ENCODE data around the gene AP3M1. TPM values are rescaled to one million over a fixed set of nuclear protein-coding genes. Genes with fewer than 3 reads are reported as not detected.
"Not testable (repeated sequence)": the region's sequence is repeated elsewhere in the genome, so short reads cannot be mapped to it uniquely, and the experiment has no call there.

AP3M1 gene, protein sequence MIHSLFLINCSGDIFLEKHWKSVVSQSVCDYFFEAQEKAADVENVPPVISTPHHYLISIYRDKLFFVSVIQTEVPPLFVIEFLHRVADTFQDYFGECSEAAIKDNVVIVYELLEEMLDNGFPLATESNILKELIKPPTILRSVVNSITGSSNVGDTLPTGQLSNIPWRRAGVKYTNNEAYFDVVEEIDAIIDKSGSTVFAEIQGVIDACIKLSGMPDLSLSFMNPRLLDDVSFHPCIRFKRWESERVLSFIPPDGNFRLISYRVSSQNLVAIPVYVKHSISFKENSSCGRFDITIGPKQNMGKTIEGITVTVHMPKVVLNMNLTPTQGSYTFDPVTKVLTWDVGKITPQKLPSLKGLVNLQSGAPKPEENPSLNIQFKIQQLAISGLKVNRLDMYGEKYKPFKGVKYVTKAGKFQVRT
- 46.0 and 49.2 TPM in 2 replicates for total RNA-seq

GRCh38 chr10:74150204-74150989 lies at the start of gene AP3M1:
Gene AP3M1, minus strand, starts transcription at chr10:74150828. Its CDS starts 12,449 bp downstream, at chr10:74138379.
- intact Hi-C loops (cut with micrococcal nuclease) = loop anchor here (2.0 to 5.0 kb wide), 6 partner anchors 42 to 960 kb away; partner anchors contain the start of genes SAMD8 and VCL

- intact Hi-C loops (cut with micrococcal nuclease) = no loop called here
These were observed 48.7 kb upstream of the AP3M1 start for GRCh38 chr10:74199315-74199714.

DNA sequence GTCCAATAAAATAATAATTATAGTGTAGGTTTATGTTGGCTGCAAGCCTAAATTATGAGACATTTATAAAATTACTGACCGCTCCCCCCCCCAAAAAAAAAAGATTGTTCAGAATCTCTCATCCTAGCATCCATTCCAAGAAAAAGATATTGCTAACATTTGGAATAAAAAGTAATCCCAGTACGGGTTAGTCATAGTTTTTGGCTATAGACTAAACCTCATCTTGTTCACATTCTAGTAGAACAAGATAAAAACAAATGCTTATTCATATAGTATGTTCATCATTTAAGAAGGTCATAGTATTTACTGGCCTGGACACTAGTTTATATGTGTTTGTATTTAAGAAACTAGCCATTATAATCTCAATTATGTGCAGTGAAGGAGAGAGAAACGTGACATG lies 44.4 kb upstream of the AP3M1 start:
- intact Hi-C loops (cut with micrococcal nuclease) = loop anchor here (1.0 to 5.0 kb wide), 2 partner anchors 17 to 43 kb away; partner anchors contain the start of genes ADK and AP3M1

DNA sequence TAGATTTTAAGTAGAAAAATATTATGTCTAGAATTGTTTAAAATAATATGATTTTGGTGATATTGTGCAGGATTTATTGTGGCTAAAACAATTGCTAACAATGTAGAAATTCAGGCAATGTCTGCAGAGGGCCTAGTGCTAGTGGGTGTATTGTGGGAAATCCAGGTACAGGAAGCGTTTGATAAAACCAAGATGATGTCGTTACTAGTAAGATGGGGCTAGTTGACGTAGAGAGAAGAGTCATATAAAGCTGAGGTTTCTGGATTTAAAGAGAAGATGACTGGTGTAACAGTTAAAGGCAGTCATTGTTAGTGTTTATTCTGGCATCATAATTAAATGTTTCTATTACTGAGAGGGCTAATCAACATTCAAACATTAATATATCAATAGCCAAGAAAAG lies 43.9 kb upstream of the AP3M1 start:
- intact Hi-C loops (cut with micrococcal nuclease) = loop anchor here (1.0 to 5.0 kb wide), 2 partner anchors 16 to 42 kb away; partner anchors contain the start of genes ADK and AP3M1

DNA sequence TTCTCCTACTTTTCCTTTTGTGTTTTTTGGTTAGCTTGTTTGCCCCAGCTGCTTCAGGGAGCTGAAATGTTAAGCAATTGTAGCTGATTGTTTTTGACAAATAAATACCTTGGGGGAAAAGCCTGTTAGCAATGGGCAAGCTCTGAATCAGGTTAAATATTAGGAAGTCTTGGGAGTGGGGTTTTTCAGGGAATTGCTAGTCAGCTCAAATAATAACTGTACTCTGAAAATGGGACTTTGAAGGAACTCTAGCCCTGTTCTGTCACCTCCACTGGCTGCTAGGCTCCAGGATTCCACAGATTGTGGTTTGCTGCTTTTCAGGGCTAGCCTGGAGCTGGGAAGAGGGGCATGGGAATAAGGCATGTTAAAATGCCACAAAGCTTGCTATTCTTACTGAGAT lies 39.9 kb upstream of the AP3M1 start:
- intact Hi-C loops (cut with micrococcal nuclease) = loop anchor here (5.0 kb wide), 1 partner anchor 38 kb away; the partner anchor contains the start of genes ADK and AP3M1

DNA sequence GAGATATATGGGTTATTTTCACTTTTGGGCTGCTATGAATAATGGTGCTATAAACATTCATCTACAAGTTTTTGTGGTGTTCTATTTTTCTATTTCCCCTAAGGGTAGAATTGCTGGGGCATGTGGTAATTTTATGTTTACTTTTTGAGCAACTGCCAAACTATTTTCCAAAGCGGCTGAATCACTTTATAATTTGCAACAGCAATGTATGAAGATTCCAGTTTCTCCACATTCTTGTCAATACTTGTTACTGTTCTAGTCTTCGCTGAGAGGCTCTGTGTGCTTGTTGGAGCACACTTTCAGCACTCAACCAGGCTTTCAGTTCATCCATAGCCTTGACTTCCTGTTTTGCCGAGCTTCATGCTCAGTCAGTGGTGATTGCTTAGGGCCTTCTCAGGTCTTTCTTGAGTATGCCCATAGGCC lies 39.4 kb upstream of the AP3M1 start:
- intact Hi-C loops (cut with micrococcal nuclease) = loop anchor here (5.0 kb wide), 1 partner anchor 38 kb away; the partner anchor contains the start of genes ADK and AP3M1

GRCh38 chr10:74188617-74189016 lies 38.0 kb upstream of the AP3M1 start:
- intact Hi-C loops (cut with micrococcal nuclease) = not testable (repeated sequence)

DNA sequence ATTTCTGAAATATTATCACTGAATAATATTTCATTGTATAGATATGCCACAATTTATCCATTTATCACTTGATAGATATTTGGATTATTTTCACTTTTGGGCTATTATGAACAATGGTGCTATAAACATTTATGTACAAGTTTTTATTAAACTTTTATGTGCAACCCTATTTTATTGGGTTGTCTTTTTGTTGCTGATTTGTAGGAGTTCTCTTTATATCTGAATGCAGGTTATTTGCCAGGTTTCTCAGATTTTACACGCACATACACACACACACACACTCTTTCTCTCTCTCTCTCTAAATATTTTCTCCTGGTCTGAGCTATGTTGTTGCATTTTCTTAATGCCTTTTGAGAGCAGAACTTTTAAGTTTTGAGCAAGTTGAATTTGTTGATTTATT lies 36.6 kb upstream of the AP3M1 start:
- intact Hi-C loops (cut with micrococcal nuclease) = no loop called here

GRCh38 chr10:74186678-74187077 lies 36.0 kb upstream of the AP3M1 start:
- intact Hi-C loops (cut with micrococcal nuclease) = no loop called here

DNA sequence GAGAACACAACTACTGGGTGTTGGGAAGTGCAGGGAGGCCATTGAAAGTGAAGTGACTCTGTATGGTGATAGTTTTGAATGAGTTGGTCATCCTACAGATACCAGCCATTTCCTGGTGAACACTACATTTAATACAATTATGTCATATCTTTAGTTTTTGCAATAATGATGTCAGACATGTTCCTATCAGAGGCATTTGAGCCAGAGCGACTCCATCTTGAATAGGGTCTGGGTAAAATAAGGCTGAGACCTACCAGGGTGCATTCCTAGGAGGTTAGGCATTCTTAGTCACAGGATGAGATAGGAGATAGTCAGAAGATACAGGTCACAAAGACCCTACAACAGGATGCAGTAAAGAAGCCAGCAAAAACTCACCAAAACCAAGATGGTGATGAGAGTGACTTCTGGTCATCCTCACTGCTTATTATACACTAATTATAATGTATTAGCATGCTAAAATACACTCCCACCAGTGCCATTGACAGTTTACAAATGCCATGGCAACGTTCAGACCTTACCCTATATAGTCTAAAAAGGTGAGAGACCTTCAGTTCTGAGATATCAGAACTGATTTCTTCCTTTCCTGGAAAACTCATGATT lies 28.6 kb upstream of the AP3M1 start:
- intact Hi-C loops (cut with micrococcal nuclease) = loop anchor here (5.0 kb wide), 1 partner anchor 408 kb away; no protein-coding TSS in a partner anchor

DNA sequence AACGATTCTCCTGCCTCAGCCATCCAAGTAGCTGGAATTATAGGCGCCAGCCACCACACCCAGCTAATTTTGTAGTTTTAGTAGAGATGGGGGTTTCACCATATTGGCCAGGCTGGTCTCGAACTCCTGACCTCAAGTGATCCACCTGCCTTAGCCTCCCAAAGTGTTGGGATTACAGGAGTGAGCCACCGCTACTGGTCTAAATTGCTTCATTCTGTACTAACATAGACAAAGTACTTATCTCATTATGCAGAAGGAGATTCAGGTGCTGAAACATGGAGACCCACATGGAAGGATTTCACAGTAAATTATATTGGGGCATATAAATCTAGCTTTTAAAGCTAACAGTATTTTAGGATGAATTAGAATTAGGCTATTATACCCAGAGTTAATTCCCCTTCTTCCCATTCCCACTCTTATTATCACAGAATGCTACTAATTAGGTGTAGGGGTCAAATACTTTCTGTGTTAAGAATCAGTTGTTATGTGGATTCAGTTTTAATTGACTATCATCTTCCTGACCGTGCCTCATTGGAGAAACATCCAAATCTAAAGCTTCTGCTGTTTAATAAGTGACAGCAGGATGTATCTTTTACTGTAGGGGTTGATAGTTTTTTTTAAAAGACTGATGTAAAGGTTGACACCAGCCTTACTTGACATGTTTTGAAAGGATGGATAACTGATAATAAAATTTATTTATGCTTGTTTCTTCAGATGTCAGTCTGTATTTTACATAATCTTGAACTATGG lies 27.6 kb upstream of the AP3M1 start:
- intact Hi-C loops (cut with micrococcal nuclease) = loop anchor here (1.0 to 5.0 kb wide), 2 partner anchors 16 to 409 kb away; no protein-coding TSS in a partner anchor

GRCh38 chr10:74177140-74177677 lies 26.6 kb upstream of the AP3M1 start:
- intact Hi-C loops (cut with micrococcal nuclease) = loop anchor here (5.0 kb wide), 1 partner anchor 410 kb away; no protein-coding TSS in a partner anchor

DNA sequence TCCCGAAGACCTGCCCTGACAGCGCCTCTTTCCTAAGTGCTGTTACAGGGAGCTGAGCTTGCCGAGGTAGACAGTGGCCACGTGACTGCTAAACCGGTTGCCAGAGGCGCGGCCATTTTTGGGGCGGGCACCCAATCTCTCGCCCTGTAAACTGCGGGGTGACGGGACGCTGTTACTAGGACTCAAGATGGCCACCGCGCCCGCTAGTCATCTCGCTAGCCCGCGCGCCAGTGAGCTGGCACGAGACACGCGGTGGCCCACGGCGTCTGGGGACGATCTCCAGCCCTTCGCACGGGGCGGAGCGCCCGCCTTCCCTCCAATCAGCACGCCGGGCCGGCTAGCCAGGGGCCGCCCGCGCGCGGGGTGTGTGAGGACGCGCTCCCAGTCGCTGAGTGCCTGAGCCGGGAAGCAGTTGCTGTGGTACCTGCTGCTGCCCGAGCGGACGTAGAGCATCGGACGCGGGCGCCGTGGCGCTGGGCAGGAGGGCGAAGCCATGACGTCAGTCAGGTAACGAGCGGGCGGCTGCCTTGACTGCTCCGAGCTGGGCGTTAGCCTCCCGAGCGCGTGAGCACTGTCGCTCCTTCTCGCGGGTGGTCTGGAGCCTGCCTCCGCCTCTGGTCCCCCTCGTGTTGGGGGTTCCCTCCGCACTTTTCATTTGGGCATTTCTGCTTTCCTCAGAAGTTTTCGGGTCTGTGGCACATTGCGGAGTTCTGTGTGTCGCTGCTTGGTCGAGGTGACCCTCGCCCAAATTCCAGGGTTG lies 25.9 kb upstream of the AP3M1 start:
- intact Hi-C loops (cut with micrococcal nuclease) = loop anchor here (1.0 to 5.0 kb wide), 6 partner anchors 25 to 1058 kb away; partner anchors contain the start of genes ADK, KAT6B and VDAC2

DNA sequence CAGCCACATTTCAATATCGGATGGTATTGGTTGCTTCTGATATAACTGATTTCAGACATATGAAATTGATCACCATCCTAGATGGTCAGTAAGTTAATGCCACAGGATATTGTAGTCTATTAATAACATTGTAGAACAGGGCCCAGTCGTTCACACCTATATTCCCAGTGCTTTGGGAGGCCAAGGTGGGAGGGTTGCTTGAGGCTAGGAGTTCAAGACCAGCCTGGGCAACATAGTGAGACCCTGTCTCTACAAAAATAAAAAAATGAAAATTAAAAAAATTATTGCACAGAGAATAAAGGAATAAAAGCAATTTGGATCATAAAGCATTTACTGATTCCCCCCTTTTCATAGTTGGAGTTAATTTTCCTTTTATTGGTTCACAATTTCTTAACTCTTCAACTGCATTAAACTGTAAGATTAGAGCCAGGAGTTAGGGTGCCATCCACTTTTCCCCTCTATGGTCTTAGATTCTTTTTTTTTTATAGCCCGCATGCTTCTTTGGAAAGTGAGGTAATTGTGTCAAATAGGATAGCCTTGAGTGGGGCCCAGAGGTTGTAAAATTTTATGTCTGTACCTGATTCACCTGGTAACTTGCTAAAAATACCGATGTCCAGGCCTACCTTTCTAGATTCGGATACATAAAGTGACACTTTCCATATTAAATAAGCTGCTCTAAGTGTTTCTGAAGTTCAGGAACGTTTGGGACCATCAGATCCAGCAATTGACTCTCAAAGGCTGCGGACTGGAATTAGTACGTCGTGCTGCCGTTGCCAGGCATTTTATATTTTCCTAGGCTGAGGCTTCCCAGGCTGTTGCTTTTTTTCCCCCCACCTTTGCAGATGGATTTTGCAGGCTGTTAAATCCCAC lies 25.1 kb upstream of the AP3M1 start:
- intact Hi-C loops (cut with micrococcal nuclease) = loop anchor here (1.0 to 5.0 kb wide), 6 partner anchors 24 to 1059 kb away; partner anchors contain the start of genes ADK, KAT6B and VDAC2

GRCh38 chr10:74174521-74174920 lies 23.9 kb upstream of the AP3M1 start:
- intact Hi-C loops (cut with micrococcal nuclease) = no loop called here

DNA sequence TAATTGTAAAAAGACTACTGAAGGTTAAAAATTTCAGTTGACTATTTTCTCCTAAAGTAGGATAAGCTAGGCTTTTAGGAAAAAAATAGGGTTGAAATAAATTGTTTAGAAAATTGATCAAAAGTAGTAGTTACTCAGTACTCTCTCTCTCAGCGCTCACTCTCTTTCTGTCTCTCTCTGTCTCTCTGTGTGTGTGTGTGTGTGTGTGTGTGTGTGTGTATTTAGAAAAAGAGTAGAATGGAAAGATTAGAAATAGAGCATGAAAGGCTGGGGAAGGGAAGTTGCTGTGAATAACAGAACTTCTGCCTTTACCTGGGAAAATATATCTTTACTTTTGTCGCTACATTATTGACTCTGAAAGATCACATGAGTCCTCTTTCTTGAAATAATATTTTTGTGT lies 21.0 kb upstream of the AP3M1 start:
- intact Hi-C loops (cut with micrococcal nuclease) = no loop called here

DNA sequence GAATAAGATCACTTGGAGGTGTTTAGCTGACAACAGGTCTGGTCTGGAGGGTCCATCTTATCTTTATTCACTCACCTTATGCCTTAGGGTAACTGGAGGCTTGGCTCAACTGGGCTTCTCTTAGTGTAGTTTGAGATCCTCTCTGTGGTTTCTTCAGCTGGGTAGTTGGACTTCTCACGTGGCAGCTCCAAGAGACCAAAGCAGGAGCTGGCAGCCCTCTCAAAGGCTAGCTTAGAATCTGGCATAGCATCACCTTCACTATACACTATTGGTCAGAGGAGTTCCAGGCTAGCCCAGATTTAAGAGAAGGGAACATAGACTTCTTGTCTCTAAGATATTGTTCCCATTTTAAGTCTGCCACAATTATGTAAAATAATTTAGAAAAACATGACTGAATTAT lies 16.8 kb upstream of the AP3M1 start:
- intact Hi-C loops (cut with micrococcal nuclease) = no loop called here

GRCh38 chr10:74165530-74165901 lies 14.9 kb upstream of the AP3M1 start:
- intact Hi-C loops (cut with micrococcal nuclease) = no loop called here
